ENCODE results near the gene SNRPD3.
A peak's percentile ranks its signal among the peaks of the same experiment; 100 is the strongest.
"Not testable (repeated sequence)": the region's sequence is repeated elsewhere in the genome, so short reads cannot be mapped to it uniquely, and the experiment has no call there.

SNRPD3 gene

DNA sequence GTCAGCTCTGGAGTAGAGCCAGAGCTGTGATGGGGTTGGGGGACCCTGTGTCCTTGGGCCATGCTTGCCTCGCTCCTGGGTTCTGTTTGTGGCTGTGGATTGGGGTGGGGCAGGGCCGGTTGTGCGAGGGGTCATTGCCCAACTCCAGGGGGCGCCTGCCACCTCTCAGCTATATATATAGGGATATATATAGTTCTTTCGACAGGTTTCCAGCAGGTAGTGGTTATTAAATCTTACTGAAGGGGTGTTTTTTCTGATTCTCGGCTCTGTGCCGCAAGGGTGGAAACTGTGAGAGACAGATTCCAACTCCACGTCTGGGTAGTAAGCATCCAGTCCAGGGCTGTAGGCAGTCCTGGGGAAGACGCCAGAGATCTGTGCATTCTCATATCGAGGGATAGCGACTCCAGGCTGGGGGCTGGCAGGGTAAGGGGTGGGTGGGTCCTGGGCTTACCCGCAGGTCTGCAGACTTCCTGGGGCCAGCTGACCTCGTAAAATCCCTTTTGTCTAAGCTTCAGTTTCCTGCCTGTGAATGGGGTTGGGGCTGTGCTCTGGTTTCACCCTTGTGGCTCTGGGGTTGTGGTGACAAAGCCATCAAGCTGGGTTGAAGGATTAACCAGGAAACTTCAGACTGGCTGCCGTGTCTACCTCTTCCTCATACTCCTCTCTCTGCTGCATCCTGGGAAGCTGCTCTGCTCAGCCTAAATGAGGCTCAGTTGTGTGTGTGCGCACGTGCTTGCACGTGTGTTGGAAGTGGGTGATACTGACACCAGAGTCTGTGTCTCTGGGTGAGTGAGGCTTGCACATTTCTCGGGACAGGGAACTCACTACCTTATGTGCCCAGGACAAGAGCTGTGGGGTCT lies 48.2 kb downstream of the SNRPD3 start:
- not testable (repeated sequence) for H3K9me2 ChIP-seq (replicated peaks; ENCODE audit: low read depth, low read length); H3K79me2 ChIP-seq (ENCODE audit: insufficient read depth, low read length); H3K9me3 ChIP-seq (ENCODE audit: insufficient read depth, low read depth, low read length); H4K20me1 ChIP-seq (ENCODE audit: insufficient read depth, low read length, poor library complexity, severe bottlenecking); H3K27me3 ChIP-seq (ENCODE audit: insufficient read depth, low read length, poor library complexity, severe bottlenecking); H3F3A ChIP-seq (ENCODE audit: low read depth); H3K36me3 ChIP-seq (ENCODE audit: insufficient read depth, low read length); H2AFZ ChIP-seq (ENCODE audit: low read length)
- peaks cover 44% of the 10 kb centered on the region for H3K4me1 ChIP-seq (ENCODE audit: insufficient read depth, low read length, poor library complexity, severe bottlenecking)
- H3K9ac ChIP-seq (ENCODE audit: low read depth, low read length, poor library complexity, severe bottlenecking), result peak overlapping the region; percentile 65
- TF ChIP-seq, protein P1, sequence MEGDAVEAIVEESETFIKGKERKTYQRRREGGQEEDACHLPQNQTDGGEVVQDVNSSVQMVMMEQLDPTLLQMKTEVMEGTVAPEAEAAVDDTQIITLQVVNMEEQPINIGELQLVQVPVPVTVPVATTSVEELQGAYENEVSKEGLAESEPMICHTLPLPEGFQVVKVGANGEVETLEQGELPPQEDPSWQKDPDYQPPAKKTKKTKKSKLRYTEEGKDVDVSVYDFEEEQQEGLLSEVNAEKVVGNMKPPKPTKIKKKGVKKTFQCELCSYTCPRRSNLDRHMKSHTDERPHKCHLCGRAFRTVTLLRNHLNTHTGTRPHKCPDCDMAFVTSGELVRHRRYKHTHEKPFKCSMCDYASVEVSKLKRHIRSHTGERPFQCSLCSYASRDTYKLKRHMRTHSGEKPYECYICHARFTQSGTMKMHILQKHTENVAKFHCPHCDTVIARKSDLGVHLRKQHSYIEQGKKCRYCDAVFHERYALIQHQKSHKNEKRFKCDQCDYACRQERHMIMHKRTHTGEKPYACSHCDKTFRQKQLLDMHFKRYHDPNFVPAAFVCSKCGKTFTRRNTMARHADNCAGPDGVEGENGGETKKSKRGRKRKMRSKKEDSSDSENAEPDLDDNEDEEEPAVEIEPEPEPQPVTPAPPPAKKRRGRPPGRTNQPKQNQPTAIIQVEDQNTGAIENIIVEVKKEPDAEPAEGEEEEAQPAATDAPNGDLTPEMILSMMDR (conservative IDR thresholded peaks at IDR 0.05; ENCODE audit: low read length), result peak; percentile 43
- peak overlapping the region; percentile 90 for H3K4me2 ChIP-seq (ENCODE audit: low read depth, low read length, poor library complexity, severe bottlenecking)
- peak overlapping the region; percentile 72 for H3K4me3 ChIP-seq (ENCODE audit: low read length, poor library complexity, severe bottlenecking)

DNA sequence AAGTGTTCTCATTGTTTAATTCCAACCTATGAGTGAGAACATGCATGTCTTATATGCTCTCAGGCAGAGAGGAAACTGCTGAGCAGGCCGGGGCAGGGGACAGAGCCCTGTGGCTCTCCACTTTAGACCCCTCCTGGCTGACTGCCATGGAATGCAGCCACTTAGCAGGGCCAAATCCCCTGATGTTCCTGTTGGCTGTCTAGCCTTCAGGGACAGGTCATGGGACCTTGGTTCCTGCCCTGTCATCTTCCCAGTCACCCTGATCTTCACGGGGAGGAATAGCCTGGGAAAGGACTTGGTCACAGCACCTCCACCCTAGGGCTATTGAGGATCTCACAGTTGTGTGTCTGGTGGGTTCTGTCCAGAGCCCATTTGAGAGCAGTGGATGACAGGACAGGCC lies 50.5 kb downstream of the SNRPD3 start:
- H3K79me2 ChIP-seq (ENCODE audit: insufficient read depth, low read length); H3K4me3 ChIP-seq (ENCODE audit: low read length, poor library complexity, severe bottlenecking); H3K4me2 ChIP-seq (ENCODE audit: low read depth, low read length, poor library complexity, severe bottlenecking); H3F3A ChIP-seq (ENCODE audit: low read depth); H3K9me3 ChIP-seq (ENCODE audit: insufficient read depth, low read depth, low read length); H3K9ac ChIP-seq (ENCODE audit: low read depth, low read length, poor library complexity, severe bottlenecking); H4K20me1 ChIP-seq (ENCODE audit: insufficient read depth, low read length, poor library complexity, severe bottlenecking); H3K9me2 ChIP-seq (replicated peaks; ENCODE audit: low read depth, low read length); H3K36me3 ChIP-seq (ENCODE audit: insufficient read depth, low read length); H2AFZ ChIP-seq (ENCODE audit: low read length); H3K27me3 ChIP-seq (ENCODE audit: insufficient read depth, low read length, poor library complexity, severe bottlenecking): not testable (repeated sequence)
- H3K4me1 ChIP-seq (ENCODE audit: insufficient read depth, low read length, poor library complexity, severe bottlenecking), result peaks cover 29% of the 10 kb centered on the region

DNA sequence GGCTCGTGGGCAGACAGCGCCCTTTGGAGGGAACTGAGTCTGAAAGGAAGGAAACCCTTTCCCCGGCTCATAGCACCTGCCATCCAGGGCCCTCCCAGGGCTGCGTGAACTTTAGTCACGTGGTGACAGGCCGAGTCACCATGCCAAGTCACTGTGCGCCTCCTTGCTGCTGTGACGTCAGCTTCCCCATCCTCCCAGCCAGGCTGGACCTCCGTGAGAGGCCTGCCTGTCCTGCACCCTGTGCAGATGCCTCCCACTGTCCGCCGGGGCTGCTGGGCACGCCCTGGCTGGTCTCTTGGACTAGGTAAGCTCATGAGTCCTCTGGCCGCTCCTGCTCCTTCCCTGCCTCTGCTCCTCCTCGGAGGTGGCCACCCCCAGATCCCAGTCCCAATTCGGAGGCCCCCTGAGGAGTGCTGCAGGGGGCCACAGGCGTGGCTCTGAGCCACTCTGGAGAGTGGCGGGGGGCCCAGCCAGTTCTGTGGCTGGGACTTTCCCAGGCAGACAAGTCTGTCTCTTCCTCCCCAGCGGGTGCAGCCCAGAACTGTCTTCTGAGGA lies 51.7 kb downstream of the SNRPD3 start:
- H2AFZ ChIP-seq (ENCODE audit: low read length); H3K36me3 ChIP-seq (ENCODE audit: insufficient read depth, low read length); H3K79me2 ChIP-seq (ENCODE audit: insufficient read depth, low read length); H4K20me1 ChIP-seq (ENCODE audit: insufficient read depth, low read length, poor library complexity, severe bottlenecking); H3K9me2 ChIP-seq (replicated peaks; ENCODE audit: low read depth, low read length); H3K4me2 ChIP-seq (ENCODE audit: low read depth, low read length, poor library complexity, severe bottlenecking); H3K4me3 ChIP-seq (ENCODE audit: low read length, poor library complexity, severe bottlenecking); H3K9me3 ChIP-seq (ENCODE audit: insufficient read depth, low read depth, low read length); H3K27me3 ChIP-seq (ENCODE audit: insufficient read depth, low read length, poor library complexity, severe bottlenecking); H3K9ac ChIP-seq (ENCODE audit: low read depth, low read length, poor library complexity, severe bottlenecking); H3F3A ChIP-seq (ENCODE audit: low read depth): not testable (repeated sequence)
- H3K4me1 ChIP-seq (ENCODE audit: insufficient read depth, low read length, poor library complexity, severe bottlenecking), result peaks cover 18% of the 10 kb centered on the region

DNA sequence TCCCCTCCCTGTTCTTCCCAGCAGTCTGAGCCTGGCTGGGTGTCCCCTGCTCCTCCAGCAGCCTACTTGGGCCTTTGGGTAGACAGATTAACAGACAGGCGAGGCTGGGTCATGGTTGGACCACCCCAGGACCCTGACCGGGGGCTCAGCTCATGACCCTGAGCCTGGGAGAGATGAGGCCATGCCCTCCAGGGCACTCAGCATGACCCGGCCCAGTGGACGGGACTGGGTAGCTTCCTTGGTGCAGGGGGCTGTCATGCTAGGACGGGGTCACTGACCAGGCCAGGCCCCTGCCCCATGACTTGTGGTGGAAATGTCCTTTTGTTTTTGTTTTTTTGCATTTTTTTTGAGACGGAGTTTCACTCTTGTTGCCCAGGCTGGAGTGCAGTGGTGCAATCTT lies 52.5 kb downstream of the SNRPD3 start:
- not testable (repeated sequence) for H3K4me3 ChIP-seq (ENCODE audit: low read length, poor library complexity, severe bottlenecking); H3K27me3 ChIP-seq (ENCODE audit: insufficient read depth, low read length, poor library complexity, severe bottlenecking); H3K9me2 ChIP-seq (replicated peaks; ENCODE audit: low read depth, low read length); H2AFZ ChIP-seq (ENCODE audit: low read length); H3K4me1 ChIP-seq (ENCODE audit: insufficient read depth, low read length, poor library complexity, severe bottlenecking); H3K9me3 ChIP-seq (ENCODE audit: insufficient read depth, low read depth, low read length); H3F3A ChIP-seq (ENCODE audit: low read depth); H4K20me1 ChIP-seq (ENCODE audit: insufficient read depth, low read length, poor library complexity, severe bottlenecking); H3K9ac ChIP-seq (ENCODE audit: low read depth, low read length, poor library complexity, severe bottlenecking); H3K4me2 ChIP-seq (ENCODE audit: low read depth, low read length, poor library complexity, severe bottlenecking); H3K36me3 ChIP-seq (ENCODE audit: insufficient read depth, low read length); H3K79me2 ChIP-seq (ENCODE audit: insufficient read depth, low read length)

DNA sequence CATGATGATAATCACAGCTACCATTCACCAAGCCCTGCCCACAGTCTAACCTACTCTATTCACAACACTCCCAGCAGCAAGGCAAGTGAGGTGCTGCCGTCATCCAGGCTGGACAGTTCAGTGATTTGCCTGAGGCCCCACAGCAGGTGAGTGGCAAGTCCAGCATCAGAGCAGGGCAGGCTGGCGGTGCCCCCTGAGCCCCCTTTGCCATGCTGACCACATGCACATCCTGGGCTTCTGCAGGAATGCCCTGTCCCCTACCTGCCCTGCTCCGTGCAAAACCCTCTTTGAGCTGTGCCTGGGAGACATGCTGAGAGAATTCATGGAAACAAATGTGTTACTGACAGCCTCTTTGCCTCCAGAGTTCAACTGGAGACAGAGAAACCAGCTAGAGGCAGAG lies 54.1 kb downstream of the SNRPD3 start:
- H3K9me2 ChIP-seq (replicated peaks; ENCODE audit: low read depth, low read length); H3K36me3 ChIP-seq (ENCODE audit: insufficient read depth, low read length); H3F3A ChIP-seq (ENCODE audit: low read depth); H3K79me2 ChIP-seq (ENCODE audit: insufficient read depth, low read length); H3K4me3 ChIP-seq (ENCODE audit: low read length, poor library complexity, severe bottlenecking); H2AFZ ChIP-seq (ENCODE audit: low read length); H3K27me3 ChIP-seq (ENCODE audit: insufficient read depth, low read length, poor library complexity, severe bottlenecking); H3K4me1 ChIP-seq (ENCODE audit: insufficient read depth, low read length, poor library complexity, severe bottlenecking); H3K9ac ChIP-seq (ENCODE audit: low read depth, low read length, poor library complexity, severe bottlenecking); H4K20me1 ChIP-seq (ENCODE audit: insufficient read depth, low read length, poor library complexity, severe bottlenecking); H3K4me2 ChIP-seq (ENCODE audit: low read depth, low read length, poor library complexity, severe bottlenecking); H3K9me3 ChIP-seq (ENCODE audit: insufficient read depth, low read depth, low read length): not testable (repeated sequence)

DNA sequence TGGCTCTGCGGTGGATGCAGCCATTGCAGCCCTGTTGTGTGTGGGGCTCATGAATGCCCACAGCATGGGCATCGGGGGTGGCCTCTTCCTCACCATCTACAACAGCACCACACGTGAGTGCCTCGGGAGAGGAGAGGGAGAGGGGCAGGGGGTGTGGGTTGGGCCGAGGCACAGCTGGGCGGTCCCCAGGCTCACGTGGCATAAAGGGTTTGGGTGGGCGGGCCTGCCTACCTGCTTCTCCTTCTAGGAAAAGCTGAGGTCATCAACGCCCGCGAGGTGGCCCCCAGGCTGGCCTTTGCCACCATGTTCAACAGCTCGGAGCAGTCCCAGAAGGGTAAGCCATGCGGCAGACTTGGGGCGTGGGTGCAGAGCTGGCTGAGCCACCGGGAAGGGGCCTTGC lies 59.0 kb downstream of the SNRPD3 start:
- not testable (repeated sequence) for H2AFZ ChIP-seq (ENCODE audit: low read length); H3K79me2 ChIP-seq (ENCODE audit: insufficient read depth, low read length); H3K4me2 ChIP-seq (ENCODE audit: low read depth, low read length, poor library complexity, severe bottlenecking); H3K4me3 ChIP-seq (ENCODE audit: low read length, poor library complexity, severe bottlenecking); H3K36me3 ChIP-seq (ENCODE audit: insufficient read depth, low read length); H3F3A ChIP-seq (ENCODE audit: low read depth); H3K4me1 ChIP-seq (ENCODE audit: insufficient read depth, low read length, poor library complexity, severe bottlenecking); H3K27me3 ChIP-seq (ENCODE audit: insufficient read depth, low read length, poor library complexity, severe bottlenecking); H3K9me2 ChIP-seq (replicated peaks; ENCODE audit: low read depth, low read length); H3K9me3 ChIP-seq (ENCODE audit: insufficient read depth, low read depth, low read length); H4K20me1 ChIP-seq (ENCODE audit: insufficient read depth, low read length, poor library complexity, severe bottlenecking); H3K9ac ChIP-seq (ENCODE audit: low read depth, low read length, poor library complexity, severe bottlenecking)

DNA sequence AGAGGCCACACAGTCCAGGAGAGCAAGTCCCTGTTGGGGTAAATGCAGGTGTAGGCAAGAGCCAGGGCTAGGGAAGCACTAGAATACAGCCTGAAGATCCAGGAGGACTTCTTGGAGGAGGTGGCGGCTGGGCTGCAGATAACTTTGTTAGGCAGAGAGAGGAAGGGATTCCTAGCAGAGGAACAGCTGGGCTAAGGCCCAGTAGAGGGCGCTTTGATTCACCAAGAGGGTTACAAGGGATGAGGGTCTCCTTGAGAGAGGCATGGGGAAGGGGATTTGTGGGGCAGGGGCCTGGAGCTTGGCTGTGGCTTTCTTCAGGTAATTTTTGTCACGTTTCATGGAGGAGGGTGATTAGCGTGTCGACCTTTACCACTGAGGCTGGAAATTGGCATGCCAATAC lies 65.4 kb downstream of the SNRPD3 start:
- not testable (repeated sequence) for H3K27me3 ChIP-seq (ENCODE audit: insufficient read depth, low read length, poor library complexity, severe bottlenecking); H3K36me3 ChIP-seq (ENCODE audit: insufficient read depth, low read length); H3K9me3 ChIP-seq (ENCODE audit: insufficient read depth, low read depth, low read length); H3K9ac ChIP-seq (ENCODE audit: low read depth, low read length, poor library complexity, severe bottlenecking); H3K4me3 ChIP-seq (ENCODE audit: low read length, poor library complexity, severe bottlenecking); H3K4me1 ChIP-seq (ENCODE audit: insufficient read depth, low read length, poor library complexity, severe bottlenecking); H3F3A ChIP-seq (ENCODE audit: low read depth); H3K9me2 ChIP-seq (replicated peaks; ENCODE audit: low read depth, low read length); H2AFZ ChIP-seq (ENCODE audit: low read length); H4K20me1 ChIP-seq (ENCODE audit: insufficient read depth, low read length, poor library complexity, severe bottlenecking); H3K4me2 ChIP-seq (ENCODE audit: low read depth, low read length, poor library complexity, severe bottlenecking); H3K79me2 ChIP-seq (ENCODE audit: insufficient read depth, low read length)

Measured in Loucy (cell line).